GM18951 (cell line): ENCODE results near the gene PELI3.

Experiments used
- POLR2A ChIP-seq: IDR thresholded peaks from 4 replicates; pipeline ENCODE4 v1.6.1; 2011; ENCODE audit warnings: mild to moderate bottlenecking; ENCODE audit not compliant: insufficient read length, insufficient read depth; ENCODE audit errors: extremely low read depth
- in situ Hi-C: fragments of 300-500 bp; cut with MboI; formaldehyde crosslinking; loops from one replicate; pipeline ENCODE4 v1.12.0; 2022; ENCODE audit warnings: low sequenced_read_pairs, mixed read lengths, inconsistent platforms; ENCODE audit not compliant: unreplicated experiment

The PELI3 gene

GRCh38 chr11:66473608-66474515 is 7.2 kb downstream of the PELI3 start:
- in situ Hi-C loops = no loop called here
- no peak for TF ChIP-seq POLR2A

GRCh38 chr11:66475349-66476172 is 8.9 kb downstream of the PELI3 start:
- in situ Hi-C loops = no loop called here
- no peak for TF ChIP-seq POLR2A

- TF ChIP-seq POLR2A = no peak
- in situ Hi-C loops = no loop called here
Measured at GRCh38 chr11:66476173-66476840, 9.6 kb downstream of the PELI3 start.

GRCh38 chr11:66476841-66477251 is 10.1 kb downstream of the PELI3 start:
- TF ChIP-seq POLR2A = no peak
- in situ Hi-C loops = no loop called here

- in situ Hi-C loops = no loop called here
- no peak for TF ChIP-seq POLR2A
Measured at GRCh38 chr11:66477263-66478201, 10.8 kb downstream of the PELI3 start.

GRCh38 chr11:66478729-66479393 is 12.2 kb downstream of the PELI3 start:
- in situ Hi-C loops = no loop called here
- TF ChIP-seq POLR2A = no peak

- in situ Hi-C loops = no loop called here
- TF ChIP-seq POLR2A = no peak
Measured at GRCh38 chr11:66479394-66480116, 12.8 kb downstream of the PELI3 start.

GRCh38 chr11:66480117-66480938 is 13.6 kb downstream of the PELI3 start, which contains the start of gene DPP3:
Gene DPP3 (plus strand): TSS chr11:66480434. CDS start chr11:66482201, 1,767 bp downstream.
- peak; percentile 92 for TF ChIP-seq POLR2A
- in situ Hi-C loops = no loop called here

- TF ChIP-seq POLR2A = no peak
- in situ Hi-C loops = no loop called here
Measured at GRCh38 chr11:66484806-66485380, 18.2 kb downstream of the PELI3 start.

- in situ Hi-C loops = no loop called here
- TF ChIP-seq POLR2A = no peak
Measured at GRCh38 chr11:66488957-66489356, 22.3 kb downstream of the PELI3 start.
